OCI-M2 (cell line): ENCODE data around the gene SYTL3.
A peak's percentile ranks its signal among the peaks of the same experiment; 100 is the strongest.
"Not testable (repeated sequence)": the region's sequence is repeated elsewhere in the genome, so short reads cannot be mapped to it uniquely, and the experiment has no call there.

Source experiments
- DNase-seq: peaks from one replicate; lab custom pipeline; 2025; ENCODE audit not compliant: unreplicated experiment; lab: John Stamatoyannopoulos, UW

The SYTL3 gene

GRCh38 chr6:158638324-158638854 lies 11.5 kb upstream of the SYTL3 start:
- no peak for DNase-seq

- DNase-seq, result no peak
Measured at GRCh38 chr6:158639056-158639455, 10.8 kb upstream of the SYTL3 start.

GRCh38 chr6:158640519-158640918 lies 9.3 kb upstream of the SYTL3 start:
- no peak for DNase-seq

- no peak for DNase-seq
Measured at GRCh38 chr6:158642097-158642601, 7.7 kb upstream of the SYTL3 start.

GRCh38 chr6:158643836-158644230 lies 6.0 kb upstream of the SYTL3 start:
- no peak for DNase-seq

GRCh38 chr6:158644231-158645063 lies 5.4 kb upstream of the SYTL3 start, which contains the start of gene DYNLT1:
Gene DYNLT1 (minus strand): TSS chr6:158644743. CDS start chr6:158644708, 35 bp downstream.
- DNase-seq, result peak; percentile 81

GRCh38 chr6:158645064-158646022 lies 4.5 kb upstream of the SYTL3 start:
- DNase-seq, result no peak

- DNase-seq, result no peak
Measured at GRCh38 chr6:158646023-158646910, 3.6 kb upstream of the SYTL3 start.

- DNase-seq, result no peak
Measured at GRCh38 chr6:158647501-158647900, 2.4 kb upstream of the SYTL3 start.

- no peak for DNase-seq
Measured at GRCh38 chr6:158648682-158649131, 1.1 kb upstream of the SYTL3 start.

GRCh38 chr6:158651981-158652737 lies 2.3 kb downstream of the SYTL3 start:
- DNase-seq, result not testable (repeated sequence)

GRCh38 chr6:158653577-158654354 lies 3.9 kb downstream of the SYTL3 start:
- no peak for DNase-seq

- no peak for DNase-seq
Measured at GRCh38 chr6:158654498-158654897, 4.6 kb downstream of the SYTL3 start.

GRCh38 chr6:158654960-158655489 lies 5.2 kb downstream of the SYTL3 start:
- no peak for DNase-seq

GRCh38 chr6:158655569-158656450 lies 6.0 kb downstream of the SYTL3 start:
- no peak for DNase-seq

GRCh38 chr6:158656986-158657385 lies 7.1 kb downstream of the SYTL3 start:
- DNase-seq, result not testable (repeated sequence)

- no peak for DNase-seq
Measured at GRCh38 chr6:158660333-158660754, 10.5 kb downstream of the SYTL3 start.
